AG09319 (cell line): ENCODE data around the gene MIOS.

ENCODE experiments used
- DNase-seq: peaks from one replicate; pipeline ENCODE4 v3.0.0-alpha.2; 2010; ENCODE audit warnings: low read depth; ENCODE audit errors: extremely low read depth
- TF ChIP-seq, protein P1 (sequence below): IDR thresholded peaks from 2 replicates; pipeline ENCODE4 v1.5.1; 2011; ENCODE audit warnings: low read depth, mild to moderate bottlenecking, inconsistent platforms, low read length, moderate library complexity

Gene MIOS

DNA sequence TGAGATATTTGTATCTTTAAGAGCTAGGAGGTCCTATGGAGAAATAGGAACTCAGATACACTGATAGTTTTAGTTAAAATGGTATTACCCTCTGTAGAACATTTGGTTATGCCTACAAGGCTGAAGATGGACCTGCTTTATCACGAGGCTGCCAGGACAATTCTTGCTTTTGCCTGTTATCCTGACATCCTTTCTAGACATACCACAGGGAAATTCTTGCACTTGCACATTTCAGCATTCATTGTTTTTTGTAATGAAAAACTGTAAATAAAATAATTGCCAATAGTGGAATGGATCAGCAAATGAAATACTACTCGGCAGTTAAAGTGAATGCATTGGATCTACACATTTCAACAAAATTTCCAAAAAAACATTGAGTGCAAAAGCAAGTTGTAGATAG lies 40.7 kb upstream of the MIOS start:
- DNase-seq: no peak
- TF ChIP-seq, protein P1, sequence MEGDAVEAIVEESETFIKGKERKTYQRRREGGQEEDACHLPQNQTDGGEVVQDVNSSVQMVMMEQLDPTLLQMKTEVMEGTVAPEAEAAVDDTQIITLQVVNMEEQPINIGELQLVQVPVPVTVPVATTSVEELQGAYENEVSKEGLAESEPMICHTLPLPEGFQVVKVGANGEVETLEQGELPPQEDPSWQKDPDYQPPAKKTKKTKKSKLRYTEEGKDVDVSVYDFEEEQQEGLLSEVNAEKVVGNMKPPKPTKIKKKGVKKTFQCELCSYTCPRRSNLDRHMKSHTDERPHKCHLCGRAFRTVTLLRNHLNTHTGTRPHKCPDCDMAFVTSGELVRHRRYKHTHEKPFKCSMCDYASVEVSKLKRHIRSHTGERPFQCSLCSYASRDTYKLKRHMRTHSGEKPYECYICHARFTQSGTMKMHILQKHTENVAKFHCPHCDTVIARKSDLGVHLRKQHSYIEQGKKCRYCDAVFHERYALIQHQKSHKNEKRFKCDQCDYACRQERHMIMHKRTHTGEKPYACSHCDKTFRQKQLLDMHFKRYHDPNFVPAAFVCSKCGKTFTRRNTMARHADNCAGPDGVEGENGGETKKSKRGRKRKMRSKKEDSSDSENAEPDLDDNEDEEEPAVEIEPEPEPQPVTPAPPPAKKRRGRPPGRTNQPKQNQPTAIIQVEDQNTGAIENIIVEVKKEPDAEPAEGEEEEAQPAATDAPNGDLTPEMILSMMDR: no peak

DNA sequence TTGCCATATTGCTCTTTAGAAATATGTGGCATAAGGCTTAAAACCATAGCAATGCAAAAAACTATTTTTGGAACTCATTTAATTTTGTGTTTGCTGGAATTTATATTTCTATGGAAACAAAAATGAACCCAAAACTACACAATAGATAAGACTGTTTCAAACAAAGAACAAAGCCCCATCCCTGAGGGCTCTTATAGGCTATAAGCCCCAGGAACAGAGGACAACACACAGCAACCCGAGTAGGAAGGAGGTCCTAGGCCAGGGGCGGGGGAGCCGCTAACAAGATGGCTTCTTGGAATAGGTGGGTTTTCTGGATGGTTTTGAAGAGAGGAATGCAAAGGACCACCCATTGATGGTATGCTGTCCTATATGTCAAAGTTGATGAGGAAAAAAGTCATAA lies 39.6 kb upstream of the MIOS start:
- DNase-seq: no peak

DNA sequence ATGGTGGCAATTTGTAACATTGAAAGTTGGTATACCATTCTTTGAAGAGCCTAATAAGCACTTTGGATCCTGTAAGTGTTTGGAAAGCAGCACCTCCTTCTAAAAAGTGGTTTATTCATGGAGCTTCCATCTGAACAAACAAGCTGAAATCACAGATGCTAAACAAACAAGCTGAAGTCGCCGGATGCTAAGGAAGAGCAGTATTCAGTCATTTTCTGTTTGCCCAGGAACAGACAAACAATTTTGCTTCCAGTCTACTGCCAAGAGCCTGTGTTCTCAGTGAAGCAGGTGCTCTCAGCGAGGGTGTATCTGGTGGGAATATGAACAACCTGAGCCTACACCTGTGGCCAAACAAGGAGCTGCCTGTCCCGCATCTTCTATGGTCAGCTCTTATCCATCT lies 37.4 kb upstream of the MIOS start:
- TF ChIP-seq, protein P1: no peak
- DNase-seq: no peak

More for the DNA sequence above, 39.6 kb upstream of the MIOS start:
- TF ChIP-seq, protein P1: no peak

DNA sequence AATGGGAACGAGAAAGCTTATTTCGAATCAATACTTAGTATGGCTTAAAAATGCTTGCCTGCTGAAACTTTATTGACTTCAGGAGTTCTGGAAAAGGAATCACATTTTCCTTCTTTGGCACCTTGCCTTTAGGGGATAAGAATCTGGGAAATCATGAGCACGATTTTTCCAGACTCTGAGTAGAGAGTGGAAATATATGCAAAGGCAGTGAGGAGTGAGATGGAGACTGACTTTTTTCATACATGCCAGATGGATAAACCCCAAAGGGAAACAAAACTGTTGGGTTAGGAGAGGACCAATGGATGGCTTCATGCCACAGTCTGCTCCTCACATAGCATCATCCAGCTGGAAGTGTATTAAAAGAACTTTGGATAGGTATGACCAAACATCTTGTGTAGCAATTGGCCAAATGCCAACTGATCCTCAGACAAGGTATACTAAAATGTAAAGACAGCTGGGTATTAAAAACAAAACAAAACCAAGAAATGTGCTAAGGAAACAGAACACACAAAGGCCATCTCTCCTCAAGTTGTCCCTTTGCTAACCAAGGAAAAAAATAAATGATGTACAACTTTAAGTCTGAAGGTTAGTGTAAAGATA lies 32.8 kb upstream of the MIOS start:
- DNase-seq: no peak
- TF ChIP-seq, protein P1: no peak

DNA sequence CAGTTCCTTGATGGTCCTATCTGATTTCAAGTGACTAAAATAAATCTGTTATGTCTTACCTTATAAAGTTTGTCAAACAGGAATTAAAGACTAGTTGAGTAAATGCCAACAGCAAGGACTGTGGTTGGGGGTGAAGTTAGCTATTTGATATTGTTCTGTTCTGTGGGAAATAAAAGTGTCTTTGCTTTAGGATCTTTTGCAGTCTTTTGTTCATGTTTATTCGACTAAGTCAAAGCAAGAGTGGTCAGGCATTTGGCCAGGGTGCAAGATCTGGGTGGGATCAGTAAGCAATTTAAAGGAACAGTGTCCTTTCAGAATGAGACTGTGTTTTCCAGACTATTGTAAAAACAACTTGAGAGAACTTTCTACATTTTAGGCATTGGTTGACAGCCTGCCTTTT lies 31.0 kb upstream of the MIOS start, which contains the start of gene COL28A1:
COL28A1 (minus strand) TSS at position 183 of the 400 bp plus-strand sequence. CDS start 2,998 bp downstream, outside the sequence.
- TF ChIP-seq, protein P1: no peak
- DNase-seq: no peak

DNA sequence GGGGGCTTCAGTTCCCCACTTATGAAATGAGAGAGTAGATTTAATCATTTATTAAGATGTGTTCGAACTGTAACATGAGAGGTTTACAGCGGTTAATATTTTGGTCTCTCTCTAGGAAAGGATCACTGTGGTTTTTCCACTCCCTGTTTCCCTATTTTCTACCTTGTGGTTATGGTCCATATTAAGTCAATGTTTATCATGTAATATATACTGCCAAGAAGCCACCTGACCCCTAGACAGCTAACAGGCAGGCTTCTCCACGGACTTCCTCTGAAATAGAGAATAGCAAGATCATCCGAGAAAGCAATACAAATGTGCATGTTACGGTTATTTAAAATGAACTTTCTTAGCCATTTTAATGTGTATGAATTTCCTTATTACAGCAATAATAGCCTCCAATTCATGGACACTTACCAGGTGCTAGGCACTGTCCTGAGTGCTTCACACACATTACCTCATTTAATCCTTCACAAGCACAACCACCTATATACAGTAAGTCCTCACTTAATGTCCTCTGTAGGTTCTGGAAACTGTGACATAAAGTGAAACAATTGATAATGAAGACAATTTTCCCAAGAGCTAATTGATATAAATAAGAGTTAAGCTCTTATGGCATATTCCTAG lies 30.2 kb upstream of the MIOS start:
- TF ChIP-seq, protein P1: no peak
- no peak for DNase-seq

DNA sequence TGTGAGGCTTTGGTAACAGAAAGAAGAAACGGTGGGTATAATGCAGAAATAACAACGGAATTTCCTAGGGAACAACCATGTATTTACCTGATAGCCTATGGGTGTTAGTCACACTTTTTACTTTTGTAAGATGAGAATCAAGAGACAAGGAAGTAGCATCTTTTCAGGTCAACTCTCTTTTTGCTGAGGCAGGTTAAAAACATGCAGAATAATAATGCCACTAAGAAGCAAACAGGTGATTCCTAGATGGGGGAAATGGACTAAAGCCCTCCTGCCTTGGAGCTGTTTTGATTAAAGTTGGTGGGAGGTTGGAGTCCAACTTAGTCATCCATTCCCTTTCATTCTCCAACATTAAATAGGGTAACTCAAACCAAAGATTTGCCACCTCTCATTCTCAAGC lies 29.0 kb upstream of the MIOS start:
- TF ChIP-seq, protein P1: no peak

More for the DNA sequence above, 29.0 kb upstream of the MIOS start:
- DNase-seq: no peak
